GM18519 (cell line): Measurements from ENCODE around the gene HDAC9.

Source experiments
- ATAC-seq: cut with Tn5 transposase; IDR thresholded peaks from one replicate; pipeline ENCODE4 v1.9.1; 2021; ENCODE audit warnings: mild to moderate bottlenecking, moderate library complexity; ENCODE audit not compliant: unreplicated experiment, low FRiP score

Gene HDAC9

DNA sequence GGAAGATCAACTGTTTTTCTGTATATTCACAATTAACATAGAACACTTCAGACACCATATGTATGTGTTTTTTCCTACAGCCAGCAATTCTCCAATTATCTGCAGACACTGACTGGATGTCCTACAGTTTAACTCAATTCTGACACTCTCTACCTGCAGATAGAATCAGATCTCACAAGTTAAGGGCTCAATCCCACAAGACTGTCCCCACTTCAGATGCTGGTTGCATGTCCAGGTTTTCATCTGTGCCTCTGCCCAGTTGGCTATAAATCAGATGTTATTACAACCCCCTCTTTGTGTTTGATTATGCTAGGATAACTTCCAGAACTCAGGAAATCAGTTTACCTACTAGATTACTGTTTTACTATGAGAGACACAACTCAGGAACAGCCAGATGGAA, 326.0 kb downstream of the HDAC9 start:
- no peak for ATAC-seq

- no peak for ATAC-seq
These were observed 328.6 kb downstream of the HDAC9 start for GRCh38 chr7:18824157-18824556.

DNA sequence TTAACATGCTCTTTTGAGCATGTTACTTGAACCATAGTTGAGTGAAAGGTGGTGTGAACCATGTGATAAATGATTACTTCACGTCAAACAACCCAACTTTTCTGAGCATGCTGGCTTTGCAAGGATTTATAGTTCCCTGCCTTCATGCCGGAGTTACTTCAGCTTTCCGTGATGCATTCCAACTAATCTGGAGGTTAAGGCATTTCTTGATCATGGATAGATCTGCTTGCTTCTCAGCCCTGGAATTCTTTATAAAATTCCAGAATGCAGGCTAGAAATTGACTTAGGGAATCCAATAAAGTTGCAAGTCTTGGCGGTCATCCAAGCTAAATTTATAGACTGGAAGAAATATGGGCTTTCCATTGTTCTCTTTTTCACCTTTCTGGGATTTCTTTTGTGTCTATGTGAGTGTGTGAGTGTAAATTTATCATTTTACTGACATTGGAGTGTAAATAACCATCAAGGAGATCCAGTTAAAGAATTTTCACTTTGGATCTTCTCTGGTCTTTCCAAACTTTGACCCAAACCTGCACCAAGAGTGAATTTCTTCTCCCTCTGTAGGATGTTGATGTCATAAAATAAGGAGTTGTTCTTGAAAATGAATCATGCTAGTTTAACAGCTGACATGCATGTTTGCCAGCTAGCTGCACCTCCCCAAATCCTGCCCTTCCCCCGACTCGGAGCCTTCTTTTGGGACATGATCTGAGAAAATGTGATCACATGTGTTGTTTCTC, 332.9 kb downstream of the HDAC9 start:
- ATAC-seq: no peak

DNA sequence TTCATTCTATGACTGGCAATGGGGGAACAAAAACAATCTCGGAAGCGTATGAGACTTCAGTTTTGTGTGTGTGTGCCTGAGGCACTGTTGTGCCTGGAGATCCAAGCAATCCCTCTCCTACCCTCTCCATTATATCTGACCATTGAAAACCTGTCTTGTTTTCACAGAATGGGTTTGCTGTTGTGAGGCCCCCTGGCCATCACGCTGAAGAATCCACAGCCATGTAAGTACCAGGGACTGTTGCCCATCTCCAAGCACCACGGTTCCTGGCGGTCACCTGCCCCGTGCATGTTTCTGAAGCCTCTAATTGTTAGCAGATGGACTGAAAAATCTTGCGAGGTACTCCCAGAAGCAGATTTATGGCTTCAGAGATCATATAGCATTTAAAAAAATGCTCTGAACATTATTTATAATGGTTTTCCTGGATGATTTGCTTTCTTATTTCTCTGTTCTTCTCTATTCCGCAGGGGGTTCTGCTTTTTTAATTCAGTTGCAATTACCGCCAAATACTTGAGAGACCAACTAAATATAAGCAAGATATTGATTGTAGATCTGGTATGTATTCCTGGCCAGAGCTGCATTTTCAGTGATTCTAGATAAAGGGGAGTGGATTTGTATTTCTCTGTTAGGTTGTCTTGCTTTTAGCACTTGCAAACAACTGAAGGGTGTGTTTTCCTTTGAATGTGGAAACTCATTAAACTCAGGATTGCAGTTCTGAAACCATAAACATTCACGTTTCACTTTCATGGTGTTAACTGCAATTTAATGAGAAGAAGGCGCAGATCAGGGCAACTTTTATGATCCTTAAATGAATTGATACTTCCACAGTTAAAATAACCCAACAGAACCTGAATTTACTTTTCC, 333.7 kb downstream of the HDAC9 start:
- ATAC-seq: no peak

DNA sequence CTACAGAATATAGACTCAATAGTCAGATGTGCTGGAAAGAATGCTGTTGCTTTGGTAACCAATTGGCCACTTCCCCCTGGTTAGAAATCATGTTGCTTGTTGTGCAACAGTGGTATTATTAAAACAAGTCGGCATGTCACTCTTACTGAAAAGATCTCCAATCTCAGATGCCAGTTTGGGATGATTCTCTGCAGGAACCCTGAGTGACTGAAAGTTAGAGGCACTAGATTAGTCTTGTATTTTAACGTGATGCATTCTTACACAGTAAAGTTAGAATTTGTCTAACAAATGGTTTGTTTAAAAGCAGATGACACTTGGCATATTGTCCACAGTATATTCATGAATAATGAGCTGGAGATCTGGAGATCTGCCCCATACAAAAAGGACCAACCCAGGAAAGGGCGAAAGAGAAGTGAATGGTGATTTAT, 334.3 kb downstream of the HDAC9 start:
- no peak for ATAC-seq

- ATAC-seq: no peak
These were observed 335.9 kb downstream of the HDAC9 start for GRCh38 chr7:18831419-18831818.

GRCh38 chr7:18831943-18832342, 336.4 kb downstream of the HDAC9 start:
- no peak for ATAC-seq

DNA sequence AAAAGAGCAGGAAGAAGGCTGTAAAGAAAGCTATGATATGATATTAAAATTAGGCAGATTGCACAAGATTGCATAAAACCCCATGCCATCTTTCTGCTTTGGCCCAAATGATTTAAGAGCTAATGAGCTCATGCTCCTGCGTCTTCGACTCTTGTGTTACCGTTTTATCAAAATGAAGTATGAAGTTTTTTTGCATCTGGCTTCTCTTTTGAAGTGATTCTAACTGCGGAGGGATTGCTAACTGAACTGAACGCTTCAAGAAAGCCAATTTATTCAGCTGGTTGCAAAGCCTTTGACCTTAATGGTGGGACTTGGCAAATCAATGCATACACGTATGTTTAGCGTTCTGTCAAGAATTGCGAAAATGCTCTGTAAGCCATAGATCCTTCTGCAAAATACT, 339.0 kb downstream of the HDAC9 start:
- ATAC-seq: no peak

DNA sequence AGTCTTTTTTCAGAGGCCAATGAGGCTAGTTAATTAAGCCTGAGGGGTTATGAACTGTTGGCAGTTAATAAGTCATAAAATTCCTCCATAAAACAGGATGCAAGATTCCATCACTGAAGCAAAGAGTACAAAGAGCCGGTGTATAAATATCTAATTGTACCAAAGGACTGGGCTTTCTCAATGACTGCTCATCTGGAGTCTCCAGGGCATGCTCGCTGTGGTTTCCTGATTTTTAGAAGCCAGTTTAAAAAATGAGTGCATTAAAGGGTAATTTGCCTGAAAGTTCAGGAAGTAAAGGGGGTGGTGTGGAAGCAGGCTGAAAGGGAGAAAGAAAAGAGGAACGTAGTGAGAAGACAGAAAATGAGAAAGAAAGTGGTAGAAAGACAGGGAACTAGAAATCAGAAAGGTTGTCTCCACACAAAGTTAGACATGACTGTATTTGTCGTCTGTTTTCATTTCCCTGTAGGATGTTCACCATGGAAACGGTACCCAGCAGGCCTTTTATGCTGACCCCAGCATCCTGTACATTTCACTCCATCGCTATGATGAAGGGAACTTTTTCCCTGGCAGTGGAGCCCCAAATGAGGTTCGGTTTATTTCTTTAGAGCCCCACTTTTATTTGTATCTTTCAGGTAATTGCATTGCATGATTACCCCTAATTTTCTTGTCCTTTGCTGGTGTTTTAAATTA, 339.6 kb downstream of the HDAC9 start:
- no peak for ATAC-seq

GRCh38 chr7:18843979-18844378, 348.4 kb downstream of the HDAC9 start:
- ATAC-seq: no peak

DNA sequence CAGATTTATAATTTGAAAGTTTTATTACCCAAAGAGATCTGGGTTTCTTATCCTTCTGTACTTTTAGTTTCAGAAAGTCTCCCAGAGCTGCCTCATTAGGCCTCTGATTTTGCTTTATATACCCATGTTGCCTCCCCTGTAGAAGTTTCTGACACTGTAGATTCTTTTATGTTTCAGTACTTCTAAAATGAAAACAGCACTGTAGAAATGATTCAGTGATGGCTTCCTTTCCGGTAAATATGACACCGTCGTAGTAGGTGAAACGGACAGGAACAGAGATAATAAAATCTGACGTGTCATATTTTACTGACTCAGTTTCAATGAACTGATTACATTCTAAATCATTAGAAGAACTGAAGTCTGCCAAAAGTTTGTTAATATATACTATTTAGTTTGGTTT, 349.2 kb downstream of the HDAC9 start:
- ATAC-seq: no peak

DNA sequence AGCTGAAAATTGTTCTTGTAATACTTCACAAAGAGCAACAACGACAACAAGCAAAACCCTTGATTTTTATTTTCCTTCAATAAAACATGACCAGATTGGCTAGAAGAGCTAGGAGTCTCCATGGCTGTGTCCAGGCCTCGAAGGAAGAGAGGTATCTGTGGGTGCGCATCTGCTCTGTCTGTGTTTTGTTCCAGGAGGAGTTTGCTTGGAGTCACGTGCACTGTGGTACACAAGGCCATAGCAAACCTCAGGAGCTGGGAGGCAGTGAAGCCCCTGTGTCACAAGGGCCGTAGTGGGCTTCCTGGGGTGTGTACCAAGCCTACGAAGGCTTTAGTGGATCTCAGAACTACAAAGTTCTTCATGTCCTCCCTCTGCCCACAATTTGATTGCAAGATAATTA, 350.2 kb downstream of the HDAC9 start:
- no peak for ATAC-seq

DNA sequence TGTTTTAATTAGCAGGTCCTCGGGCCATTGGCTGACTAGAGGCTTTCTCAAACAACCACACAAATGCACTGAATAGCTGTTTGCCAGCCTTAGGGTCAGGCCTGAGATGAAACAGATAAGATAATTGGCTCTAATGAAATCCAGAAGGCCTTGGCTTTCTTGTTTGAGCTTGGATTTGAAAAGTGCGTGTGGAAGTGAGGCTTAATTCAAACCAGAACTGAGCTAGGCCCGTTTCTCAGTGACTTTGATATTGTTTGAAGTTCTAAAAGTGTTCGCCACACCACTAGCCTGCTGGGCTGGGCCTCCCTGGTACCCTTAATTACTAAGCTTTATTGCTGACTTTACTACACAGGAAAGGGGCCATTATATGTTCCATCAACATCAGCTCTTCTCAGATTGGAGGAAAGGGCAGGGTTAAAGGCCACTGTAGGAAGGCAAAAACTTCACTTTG, 351.2 kb downstream of the HDAC9 start:
- no peak for ATAC-seq

DNA sequence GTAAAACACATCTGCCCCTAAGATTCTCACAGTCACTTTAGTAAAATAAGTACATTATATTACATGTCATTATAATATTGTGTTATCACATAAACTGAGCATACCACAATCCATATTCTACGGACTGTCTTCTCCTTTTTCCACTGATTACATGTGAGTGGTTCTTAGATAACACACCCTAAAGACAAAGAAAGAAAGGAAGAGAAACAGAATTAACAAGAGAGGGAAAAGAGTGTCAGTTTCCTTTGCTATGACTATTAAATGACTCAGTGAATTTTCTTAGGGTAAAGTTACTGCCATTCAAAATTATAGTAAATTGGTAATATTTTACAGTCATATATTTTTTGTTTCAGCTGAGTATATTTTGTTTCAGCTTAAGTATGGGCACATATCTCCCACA, 353.6 kb downstream of the HDAC9 start:
- no peak for ATAC-seq

GRCh38 chr7:18855796-18856195, 360.2 kb downstream of the HDAC9 start:
- ATAC-seq: no peak

DNA sequence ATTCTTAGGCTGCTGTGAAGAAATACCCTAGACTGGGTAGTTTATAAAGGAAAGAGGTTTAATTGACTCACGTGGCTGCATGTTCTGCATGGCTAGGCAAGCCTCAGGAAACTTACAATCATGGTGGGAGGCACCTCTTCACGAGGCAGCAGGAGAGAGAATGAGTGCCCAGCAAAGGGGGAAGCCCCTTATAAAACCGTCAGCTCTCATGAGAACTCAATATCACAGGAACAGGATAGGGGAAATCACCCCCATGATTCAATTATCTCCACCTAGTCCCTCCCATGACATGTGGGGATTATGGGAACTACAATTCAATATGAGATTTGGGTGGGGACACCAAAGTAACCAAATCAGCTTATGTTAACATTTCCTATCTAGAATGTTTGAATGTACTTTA, 362.7 kb downstream of the HDAC9 start:
- no peak for ATAC-seq

- ATAC-seq: no peak
These were observed 363.8 kb downstream of the HDAC9 start for GRCh38 chr7:18859318-18859717.

GRCh38 chr7:18860221-18860620, 364.7 kb downstream of the HDAC9 start:
- no peak for ATAC-seq

DNA sequence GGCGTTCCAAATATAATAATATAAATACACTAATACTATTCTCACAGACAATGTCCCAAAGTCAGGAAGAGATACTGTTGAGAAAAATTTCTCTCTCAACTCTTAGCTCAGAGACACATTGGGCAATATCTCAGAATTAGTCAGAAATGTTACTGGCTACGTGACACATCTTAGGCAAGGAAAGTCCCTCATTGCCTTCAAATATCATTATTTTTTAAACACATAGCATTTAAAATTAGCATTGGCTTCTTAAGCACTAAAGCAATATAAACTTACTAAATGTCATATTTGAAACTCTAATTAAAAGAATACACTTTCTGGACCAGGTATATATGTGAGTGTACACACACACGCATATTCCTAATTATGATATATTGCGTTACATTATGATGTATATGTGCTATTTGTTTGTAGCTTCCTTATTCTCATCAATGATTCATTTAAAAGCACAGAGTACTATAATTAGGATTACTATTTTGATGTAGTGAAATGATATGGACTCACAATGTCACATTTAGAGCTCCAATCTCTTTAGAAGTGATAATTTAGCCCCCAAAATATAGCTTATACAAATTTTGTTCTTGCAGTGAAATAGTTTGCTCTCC, 366.1 kb downstream of the HDAC9 start:
- peak; percentile 81 for ATAC-seq

DNA sequence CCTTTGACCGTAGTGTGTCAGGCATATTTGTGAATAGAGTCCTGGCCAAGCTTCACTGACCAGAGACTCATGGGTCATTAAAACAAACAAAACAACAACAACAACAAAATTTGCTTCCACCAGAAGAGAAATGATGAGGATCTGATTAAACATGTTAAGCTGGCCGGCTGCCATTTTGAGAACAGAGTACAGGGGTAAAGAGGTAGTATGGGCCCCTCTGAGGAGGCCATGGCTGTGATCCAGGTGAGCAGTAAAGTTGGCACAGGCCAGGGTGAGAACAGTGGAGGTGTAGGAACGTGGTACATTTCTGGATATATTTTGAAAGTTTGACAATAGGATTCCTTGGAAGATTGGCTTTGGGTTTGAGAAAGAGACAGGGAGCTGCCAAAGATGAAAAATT, 369.4 kb downstream of the HDAC9 start:
- ATAC-seq: no peak
